Epithelial cell of esophagus (primary cell): Measurements from ENCODE around the gene VMP1.
"Not testable (repeated sequence)": the region's sequence is repeated elsewhere in the genome, so short reads cannot be mapped to it uniquely, and the experiment has no call there.

Experiments used
- DNase-seq: peaks from one replicate; pipeline ENCODE4 v3.0.0; 2010; ENCODE audit warnings: low read depth
- H3K4me3 ChIP-seq: 2 replicates; pipeline ENCODE4 v1.5.1; 2011; ENCODE audit warnings: mild to moderate bottlenecking, low read length, control low read depth
- CTCF ChIP-seq: IDR thresholded peaks from 2 replicates; pipeline ENCODE4 v1.5.1; 2011; ENCODE audit warnings: low read depth, mild to moderate bottlenecking, low read length, control low read depth, inconsistent platforms; ENCODE audit not compliant: insufficient read depth; ENCODE audit errors: missing control alignments

The VMP1 gene

DNA sequence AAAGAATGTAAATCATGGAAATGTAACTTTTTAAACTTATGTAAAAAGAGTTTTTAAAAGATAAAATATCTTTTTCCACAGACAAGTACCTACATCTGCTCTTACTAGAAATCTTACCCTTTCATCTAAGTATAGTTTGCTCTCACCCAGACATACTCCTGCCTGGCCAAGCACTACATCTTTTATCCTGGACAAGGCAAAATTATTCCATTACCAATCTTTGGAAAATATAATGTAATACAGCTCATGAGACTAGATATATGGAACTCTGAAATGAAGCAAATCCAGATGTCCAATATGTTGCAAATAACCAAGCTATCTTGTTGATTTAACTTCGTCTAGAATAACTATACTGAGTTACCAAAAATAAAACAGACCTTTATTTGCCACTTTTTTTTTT lies 50.0 kb downstream of the VMP1 start:
- H3K4me3 ChIP-seq = no peak overlapping the region
- DNase-seq = no peak
- no peak for TF ChIP-seq CTCF

DNA sequence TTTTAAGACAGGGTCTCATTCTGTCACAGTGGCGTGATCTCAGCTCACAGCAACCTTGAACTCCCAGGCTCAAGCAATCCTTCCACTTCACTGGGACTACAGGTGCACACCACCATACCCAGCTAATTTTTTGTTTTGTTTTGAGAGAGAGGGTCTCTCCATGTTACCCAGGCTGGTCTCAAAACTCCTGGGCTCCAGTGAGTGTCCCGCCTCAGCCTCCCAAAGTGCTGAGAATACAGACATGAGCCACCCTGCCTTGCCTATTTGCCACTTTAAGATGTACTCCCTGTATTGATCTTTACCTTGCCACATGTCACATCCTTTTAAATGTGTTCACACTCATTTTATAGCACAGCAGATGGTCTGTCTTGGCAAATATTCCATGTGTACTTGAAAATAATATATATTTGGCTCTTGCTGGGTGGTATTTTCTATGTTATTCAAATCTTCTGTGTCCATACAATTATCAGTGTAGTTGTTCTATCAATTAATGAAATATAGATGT lies 50.5 kb downstream of the VMP1 start:
- DNase-seq = no peak
- TF ChIP-seq CTCF = no peak

DNA sequence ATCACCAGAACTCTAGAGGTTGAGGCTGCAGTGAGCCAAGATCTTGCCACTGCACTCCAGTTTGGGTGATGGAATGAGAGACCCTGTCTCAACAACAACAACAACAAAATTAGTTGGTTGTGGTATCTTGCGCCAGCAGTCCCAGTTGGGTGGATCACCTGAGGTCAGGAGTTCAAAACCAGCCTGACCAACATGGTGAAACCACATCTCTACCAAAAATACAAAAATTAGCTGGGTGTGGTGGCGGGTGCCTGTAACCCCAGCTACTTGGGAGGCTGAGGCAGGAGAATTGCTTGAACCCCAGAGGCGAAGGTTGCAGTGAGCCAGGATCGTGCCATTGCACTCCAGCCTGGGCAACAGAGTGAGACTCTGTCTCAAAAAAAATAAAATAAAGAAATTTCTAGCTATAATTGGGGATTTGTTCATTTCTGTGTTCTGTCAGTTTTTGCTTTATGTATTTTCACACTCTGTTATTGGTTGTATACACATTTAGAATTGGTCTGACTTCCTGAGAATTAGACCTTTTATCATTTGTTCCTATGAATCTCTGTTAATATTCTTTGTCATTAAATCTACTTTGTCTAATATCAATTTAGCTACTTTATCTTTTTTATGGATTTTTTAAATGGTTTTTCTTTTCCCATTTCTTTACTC lies 51.7 kb downstream of the VMP1 start:
- DNase-seq = not testable (repeated sequence)

More for the DNA sequence above, 50.5 kb downstream of the VMP1 start:
- H3K4me3 ChIP-seq = no peak overlapping the region

GRCh38 chr17:59760160-59760559 lies 52.7 kb downstream of the VMP1 start:
- no peak for DNase-seq
- no peak overlapping the region for H3K4me3 ChIP-seq
- no peak for TF ChIP-seq CTCF

More for the DNA sequence above, 51.7 kb downstream of the VMP1 start:
- H3K4me3 ChIP-seq = not testable (repeated sequence)

GRCh38 chr17:59761385-59762048 lies 54.1 kb downstream of the VMP1 start:
- H3K4me3 ChIP-seq = no peak overlapping the region
- no peak for TF ChIP-seq CTCF
- no peak for DNase-seq

DNA sequence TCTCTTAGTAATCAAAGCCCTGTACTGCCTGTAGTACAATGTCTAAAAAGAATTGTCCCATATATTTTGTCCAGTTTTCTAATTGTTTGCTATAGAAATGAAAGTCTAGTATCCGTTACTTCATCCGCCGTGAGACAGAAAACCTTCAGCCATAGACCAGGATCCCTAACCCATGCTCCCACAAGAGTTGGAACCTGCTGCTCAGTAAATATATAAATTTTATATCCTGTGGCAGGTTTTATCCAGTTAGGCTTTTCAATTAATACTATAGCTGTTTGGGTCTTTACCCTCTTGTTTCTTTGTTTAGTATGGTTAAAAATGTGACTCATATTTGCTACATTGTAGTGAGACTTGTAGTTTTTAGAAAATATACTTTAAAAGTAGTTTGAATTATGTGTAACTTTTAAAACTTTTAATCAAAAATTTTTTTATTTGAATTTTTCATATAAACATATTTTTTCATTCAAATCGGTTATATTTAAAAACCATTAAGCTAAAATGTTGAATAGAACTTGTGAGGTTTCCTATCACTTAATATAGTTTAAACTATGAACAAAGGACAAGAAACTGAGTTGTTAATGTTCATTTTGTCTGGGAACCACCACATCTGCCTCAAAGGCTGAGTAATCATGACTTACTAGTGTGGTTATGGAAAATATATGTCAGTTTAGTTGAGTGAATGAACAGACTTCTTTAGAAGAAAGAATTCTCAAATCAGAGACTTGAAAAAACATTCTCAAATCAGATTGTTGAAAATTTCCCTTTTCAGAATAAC lies 54.8 kb downstream of the VMP1 start:
- DNase-seq = peak; percentile 79
- TF ChIP-seq CTCF = no peak

DNA sequence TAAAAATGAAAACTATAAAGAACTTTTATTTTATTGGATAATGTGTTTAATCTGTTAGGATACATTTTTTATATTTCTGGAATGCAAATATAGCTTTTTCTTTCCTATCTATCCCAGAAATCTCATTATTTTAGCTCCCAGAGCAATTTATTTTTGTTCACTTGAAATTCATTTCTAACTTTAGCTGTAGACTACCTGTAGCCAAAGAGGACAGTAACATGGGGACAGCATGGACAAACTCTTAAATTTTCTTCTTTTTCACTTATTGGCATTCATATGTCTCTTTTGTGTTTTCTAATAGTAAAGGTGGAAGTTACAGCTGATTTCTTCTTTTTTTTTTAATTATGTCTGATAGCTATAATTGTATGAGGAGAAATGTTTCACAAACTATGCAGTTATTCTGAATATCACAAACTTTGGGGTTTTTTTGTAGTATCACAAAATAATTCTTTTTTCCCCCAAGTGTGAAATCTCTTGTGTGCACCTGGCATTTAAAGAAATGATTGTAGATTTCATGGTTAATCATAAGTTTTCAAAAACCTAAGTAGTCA lies 55.4 kb downstream of the VMP1 start:
- DNase-seq = no peak
- no peak for TF ChIP-seq CTCF
- H3K4me3 ChIP-seq = no peak overlapping the region

More for the DNA sequence above, 54.8 kb downstream of the VMP1 start:
- no peak overlapping the region for H3K4me3 ChIP-seq
